HG02938 (cell line): ENCODE measurements around the gene PTPRF.

Source experiments
- ATAC-seq: cut with Tn5 transposase; IDR thresholded peaks from one replicate; pipeline ENCODE4 v1.9.1; 2021; ENCODE audit warnings: mild to moderate bottlenecking, moderate library complexity; ENCODE audit not compliant: unreplicated experiment

Gene PTPRF

DNA sequence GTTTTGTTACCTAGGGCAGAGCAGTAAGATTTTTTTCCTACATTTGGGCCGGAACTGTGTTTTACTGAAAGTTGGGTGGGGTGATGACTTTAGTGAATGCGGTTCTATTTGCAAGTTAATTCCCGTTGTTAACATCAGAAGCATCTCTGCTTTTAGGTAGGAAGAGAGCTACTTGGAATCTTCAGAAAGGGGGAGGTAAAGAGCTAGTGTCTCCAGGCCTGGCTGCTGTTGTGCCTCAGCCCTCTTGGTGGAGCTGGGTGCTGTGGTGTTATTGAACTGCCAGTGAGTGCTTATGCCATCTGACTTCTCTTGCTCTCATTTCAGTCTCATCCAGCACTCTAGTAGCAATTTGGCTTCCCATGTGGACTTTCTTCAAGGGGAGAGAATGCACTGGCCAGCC is 122.7 kb downstream of the PTPRF start:
- no peak for ATAC-seq

DNA sequence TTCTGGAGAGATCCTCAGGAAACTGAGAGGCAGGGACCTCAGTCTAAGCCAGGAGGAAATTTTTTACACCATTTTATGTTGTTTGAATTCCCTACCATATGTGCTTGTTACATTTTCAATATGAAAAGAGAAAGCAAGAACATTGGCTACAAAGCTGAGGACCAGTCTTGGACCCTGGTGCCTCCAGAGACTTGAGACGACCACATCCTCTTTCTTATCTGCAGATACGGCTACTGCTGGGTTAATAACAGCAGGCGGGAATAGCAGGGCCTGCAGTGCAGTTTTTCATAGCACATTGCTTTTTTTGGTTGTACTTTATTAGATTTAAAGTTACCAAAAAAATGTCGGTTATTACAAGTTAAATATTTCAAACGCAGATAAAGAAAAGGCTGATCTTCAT is 123.2 kb downstream of the PTPRF start:
- no peak for ATAC-seq

DNA sequence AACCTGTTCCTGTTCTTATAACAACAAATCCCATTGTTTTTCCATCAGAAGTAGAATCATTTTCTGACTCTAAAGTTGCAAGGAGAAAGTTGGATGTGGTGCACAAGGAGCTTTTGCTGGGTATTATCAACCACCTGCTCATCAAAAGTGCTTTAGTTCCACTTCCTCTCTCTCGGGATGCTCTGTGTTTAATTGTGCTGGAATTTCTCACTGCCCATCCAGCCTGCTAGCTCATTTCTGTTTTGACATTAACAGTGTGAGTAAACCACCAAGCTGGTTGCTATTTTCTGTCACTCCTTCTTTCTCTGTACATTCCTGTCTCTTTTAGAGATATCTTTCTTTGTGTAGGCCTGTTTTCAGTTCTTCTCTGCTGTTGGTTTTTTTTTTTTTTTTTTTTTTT is 125.3 kb downstream of the PTPRF start:
- ATAC-seq = no peak

DNA sequence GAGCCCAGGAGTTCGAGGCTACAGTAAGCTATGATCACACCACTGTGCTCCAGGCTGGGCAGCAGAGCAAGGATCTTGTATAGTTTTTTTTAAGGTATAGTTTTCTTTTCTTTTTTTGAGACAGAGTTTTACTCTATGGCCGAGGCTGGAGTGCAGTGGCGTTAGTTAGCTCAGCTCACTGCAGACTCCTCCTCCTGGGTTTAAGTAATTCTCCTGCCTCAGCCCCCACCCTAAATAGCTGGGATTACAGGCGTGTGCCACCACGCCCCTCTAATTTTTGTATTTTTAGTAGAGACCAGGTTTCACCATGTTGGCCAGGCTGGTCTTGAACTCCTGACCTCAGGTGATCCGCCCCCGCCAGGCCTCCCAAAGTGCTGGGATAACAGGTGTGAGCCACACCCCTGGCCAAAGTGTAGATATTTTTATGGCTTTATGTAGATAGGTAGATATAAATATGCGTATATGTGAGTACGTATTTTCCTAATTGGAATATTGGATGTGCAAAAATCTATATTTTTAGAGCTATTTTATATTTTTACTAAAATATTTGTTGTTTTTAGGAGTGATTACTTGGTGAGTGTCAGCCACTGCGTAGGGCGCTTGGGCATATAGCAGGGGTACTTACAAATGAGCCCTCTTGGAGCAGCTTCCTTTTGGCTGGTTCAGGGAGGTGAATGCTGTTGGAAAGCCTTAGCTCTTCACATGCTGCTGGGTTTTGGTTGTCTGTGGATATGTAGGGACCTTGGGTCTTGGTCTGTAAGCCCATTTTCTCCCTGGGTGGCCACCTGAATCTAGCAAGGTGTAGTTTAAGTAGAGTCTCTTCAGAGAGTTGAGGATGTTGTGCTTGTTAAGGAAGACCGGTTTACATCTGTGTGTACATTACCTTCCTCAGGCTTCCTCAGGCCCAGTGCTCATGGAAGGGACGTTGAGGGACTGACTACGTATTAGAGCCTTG is 128.8 kb downstream of the PTPRF start:
- no peak for ATAC-seq

DNA sequence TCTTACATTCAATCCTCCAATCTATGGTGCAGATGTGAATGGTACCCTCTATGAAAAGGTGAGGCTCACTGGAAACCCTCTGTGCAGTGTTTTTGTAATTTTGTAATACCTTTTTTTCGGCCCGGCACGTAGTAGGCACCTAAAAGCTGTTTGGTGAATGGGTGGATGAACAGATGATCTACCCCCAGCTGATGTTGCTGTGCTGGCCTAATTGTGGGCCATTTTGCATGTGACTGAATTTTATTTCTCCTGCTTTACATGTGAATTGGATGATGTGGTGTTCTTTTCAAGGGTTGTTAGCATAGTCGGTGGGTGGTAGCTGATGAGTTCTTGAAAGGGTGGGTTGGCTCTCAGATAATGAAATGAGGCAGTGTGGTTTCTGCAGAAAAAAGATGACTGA is 129.7 kb downstream of the PTPRF start:
- ATAC-seq = no peak

DNA sequence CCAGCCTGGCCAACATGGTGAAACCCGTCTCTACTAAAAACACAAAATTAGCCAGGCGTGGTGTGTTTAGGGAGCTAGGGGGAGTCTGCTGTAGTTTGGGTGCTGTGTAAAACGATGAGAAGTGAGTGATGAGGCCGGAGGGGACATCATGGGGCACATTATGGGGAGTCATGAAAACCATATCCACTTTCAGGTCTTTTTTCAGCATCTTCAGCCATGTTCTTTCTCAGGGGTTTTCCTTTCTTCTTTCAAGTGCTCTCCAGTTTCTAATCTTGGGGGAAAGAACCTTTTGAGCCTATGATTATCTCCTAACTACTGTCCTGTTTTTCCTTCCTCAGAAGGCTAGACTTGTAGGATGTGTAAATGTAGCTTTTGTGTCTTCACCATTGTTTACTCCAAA is 133.7 kb downstream of the PTPRF start:
- no peak for ATAC-seq

DNA sequence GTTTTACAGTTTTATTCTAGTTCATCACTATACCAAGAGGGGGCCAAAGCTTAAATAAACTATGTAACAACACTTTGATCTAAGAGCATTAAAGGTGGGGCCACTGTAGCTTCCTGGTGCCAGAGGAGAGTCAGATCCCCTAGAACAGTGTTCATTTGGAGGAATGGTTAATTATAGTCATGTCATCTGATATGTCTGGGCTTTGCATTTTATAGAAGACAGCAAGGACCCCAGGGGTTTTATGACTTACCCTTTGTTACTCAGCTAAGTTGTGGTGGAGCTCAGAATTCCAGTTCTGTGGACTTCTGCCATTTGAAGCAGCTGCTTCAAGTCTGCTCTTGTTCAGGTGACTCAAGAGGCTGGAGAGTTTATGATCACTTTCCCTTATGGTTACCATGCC is 135.9 kb downstream of the PTPRF start:
- no peak for ATAC-seq

DNA sequence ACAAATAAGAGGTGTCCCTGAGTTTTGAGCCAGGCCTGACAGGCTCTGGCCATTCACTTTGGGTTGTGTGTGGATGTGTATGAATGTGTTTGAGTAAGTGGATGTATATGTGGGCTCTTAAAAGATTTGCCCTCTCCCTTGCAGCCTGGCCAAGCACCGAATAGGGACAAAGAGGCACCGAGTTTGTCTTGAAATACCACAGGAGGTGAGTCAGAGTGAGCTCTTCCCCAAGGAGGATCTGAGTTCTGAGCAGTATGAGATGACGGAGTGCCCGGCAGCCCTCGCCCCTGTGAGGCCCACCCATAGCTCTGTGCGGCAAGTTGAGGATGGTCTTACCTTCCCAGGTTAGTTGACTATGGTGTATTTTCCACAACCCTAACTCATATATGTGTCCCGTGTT is 138.3 kb downstream of the PTPRF start:
- no peak for ATAC-seq

DNA sequence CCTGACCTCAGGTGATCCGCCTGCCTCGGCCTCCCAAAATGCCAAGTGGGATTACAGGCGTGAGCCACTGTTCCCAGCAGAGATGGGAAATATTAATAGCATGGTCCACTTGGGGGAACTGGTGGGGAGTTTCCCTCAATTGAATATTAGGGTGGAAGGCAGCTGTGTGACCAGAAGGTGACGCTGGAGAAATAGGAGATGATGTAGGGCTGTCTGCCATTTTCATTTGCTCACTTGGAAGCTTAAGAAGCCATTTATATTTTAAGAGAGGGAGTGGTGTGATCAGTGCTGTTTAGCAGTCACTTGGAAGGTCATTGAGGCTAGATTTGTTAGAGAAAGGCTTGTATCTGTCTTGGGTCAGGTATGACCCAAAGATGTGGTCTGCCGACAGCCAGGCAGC is 139.2 kb downstream of the PTPRF start:
- ATAC-seq = no peak

DNA sequence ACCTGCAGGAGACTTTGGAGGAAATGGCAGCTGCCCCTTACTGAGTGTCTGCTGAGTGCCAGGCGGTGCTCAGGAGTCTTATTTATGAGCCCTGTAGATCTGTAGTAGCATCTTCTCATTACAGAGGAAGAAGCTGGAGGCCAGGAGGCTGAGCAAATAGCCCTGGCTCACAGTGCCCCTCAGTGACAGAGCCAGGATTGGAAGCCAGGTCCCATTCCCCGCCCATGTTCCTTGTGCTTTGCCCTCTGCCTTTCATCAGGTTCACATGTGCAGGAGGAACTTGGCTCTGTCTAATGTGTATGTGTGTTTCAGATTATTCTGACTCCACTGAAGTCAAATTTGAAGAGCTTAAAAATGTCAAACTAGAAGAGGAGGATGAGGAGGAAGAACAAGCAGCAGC is 140.5 kb downstream of the PTPRF start:
- no peak for ATAC-seq

DNA sequence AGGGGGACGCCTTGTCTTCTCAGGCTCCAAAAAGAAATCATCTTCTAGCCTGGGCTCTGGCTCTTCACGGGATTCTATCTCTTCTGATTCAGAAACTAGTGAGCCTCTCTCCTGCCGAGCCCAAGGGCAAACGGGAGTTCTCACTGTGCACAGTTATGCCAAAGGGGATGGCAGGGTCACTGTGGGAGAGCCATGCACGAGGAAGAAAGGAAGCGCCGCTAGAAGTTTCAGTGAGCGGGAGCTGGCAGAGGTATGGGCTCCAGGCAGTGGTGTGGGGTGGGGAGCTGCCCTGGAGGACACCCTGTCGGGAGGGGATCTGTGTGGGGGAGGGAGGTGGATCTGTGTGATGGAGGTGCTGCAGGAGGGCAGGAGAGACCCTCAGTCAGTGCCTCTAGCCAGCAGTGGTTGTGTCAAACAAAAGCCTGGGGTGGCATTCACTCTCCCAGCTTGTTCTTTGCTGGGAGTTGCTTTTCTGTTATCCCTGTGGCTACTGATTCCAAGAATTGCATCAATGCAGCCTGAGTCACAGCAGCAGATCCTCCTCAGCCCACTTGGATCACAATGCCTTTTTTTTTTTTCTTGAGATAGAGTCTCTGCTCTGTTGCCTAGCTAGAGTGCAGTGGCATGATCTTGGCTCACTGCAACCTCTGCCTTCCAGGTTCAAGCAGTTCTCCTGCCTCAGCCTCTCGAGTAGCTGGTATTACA is 141.1 kb downstream of the PTPRF start:
- no peak for ATAC-seq

DNA sequence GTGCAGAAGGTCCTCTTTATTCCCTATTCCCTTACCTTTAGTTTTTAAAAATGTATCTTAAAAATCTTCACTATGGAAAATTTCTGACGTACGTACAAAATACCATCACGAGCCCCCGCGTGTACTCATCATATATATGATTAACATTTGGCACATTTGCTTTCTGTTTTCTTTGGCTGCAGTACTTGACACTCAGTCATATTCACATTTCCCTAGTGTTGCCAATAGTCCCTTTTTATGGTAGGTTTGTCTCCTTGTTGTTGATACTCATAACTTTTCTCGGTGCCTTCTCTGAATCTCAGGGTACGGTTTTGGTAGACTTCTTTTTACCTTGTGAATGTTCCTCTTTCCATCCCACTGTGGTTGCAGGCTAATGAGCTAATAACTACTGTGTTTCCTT is 142.6 kb downstream of the PTPRF start:
- ATAC-seq = no peak
